Stimulated activated CD8-positive, alpha-beta memory T cell treated with anti-CD3 and anti-CD28 coated beads, Interleukin-2, amount 100 ng/mL, for 48 hours (primary cell): ENCODE results near the gene ZBTB16.

Source experiments
- DNase-seq, 2 donors: peaks; one replicate each; pipeline ENCODE4 v3.0.0-alpha.2; 2020; ENCODE audit warnings: low read depth in 2 of 2

The ZBTB16 gene

DNA sequence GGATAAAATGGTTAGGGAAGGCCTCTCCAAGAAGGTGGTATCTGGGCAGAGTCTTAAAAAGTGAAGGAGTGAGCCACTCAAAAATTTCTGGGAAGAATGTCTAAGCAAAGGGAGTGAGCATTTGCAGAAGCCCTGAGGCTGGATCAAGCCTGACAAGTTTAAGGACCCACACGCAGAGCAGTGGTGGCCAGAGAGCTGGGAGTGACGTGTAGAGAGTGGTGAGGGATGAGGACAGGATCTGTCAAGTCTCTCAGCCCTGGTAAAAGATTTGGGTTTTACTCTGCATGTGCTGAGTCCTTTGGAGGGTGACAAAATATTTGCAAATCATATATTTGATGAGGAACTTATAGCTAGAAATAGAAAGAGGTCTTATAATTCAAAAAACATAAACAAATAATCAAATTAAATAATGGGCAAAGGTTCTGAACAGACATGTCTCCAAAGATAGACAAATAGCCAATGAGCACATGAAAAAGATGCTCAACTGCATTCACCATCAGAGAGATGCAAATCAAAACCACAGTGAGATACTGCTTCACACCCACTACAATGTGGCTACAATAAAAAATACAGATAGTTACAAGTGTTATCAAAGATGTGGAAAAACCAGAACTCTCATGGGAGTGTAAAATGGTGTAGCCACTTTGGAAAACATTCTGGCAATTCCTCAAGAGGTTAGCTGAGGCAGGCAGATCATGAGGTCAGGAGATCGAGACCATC is 129.5 kb downstream of the ZBTB16 start:
- DNase-seq = no peak

DNA sequence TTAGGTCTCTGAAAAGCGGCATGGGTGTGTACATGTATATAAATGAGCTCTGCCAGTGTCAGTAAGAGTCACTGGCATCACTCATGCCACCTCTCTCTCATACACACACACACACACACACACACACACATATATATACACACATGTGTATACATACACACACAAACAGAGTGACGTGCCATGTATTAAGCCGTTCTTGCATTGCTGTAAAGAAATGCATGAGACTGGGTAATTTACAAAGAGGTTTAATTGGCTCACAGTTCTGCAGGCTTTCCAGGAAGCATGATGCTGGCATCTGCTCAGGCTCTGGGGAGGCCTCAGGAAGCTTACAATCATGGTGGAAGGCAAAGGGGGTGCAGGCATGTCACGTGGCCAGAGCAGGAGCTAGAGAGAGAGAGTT is 131.1 kb downstream of the ZBTB16 start:
- no peak for DNase-seq

DNA sequence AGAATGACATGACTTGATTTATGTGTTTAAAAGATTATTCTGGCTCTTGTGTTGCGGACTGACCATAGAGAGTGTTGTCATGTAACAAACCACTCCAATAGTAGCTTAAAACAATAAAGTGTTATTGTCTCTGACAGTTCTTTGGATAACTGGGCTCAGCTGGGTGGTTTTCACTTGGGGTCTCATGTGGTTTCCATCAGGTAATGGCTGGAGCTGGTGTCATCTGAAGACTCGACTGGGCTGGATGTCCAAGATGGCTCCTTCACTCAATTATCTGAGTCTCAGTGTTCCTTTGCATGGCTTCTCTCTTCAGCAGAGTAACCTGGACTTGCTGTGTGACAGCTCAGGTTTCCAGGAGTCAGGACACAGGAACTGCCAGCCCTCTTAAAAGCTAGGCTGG is 132.4 kb downstream of the ZBTB16 start:
- DNase-seq = no peak

DNA sequence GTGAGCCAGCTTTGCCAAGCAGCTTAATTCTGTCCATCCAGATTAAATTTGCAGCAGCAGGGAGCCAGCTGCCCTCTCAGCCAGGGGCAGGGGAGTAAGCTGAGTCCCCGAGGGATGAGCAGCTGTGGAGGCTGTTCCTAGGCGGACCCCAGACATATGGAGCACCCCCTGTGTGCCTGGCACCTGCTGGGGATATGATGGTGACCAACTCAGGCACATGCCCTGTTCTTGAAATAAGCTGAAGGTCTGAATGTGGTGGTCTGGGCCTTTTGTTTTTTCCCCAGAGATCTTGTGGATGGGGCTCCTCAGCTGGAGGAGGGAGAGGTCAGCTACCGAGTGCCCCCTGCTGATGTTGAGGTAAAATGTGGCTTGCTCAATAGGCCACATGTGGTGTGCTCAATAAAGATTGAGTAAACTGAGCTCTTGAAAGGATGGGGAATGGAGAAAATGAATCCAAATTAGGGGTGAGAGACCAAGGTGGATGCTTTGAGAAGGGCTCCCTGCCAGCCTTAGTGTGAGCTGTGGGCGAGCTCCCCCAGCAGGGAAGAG is 133.4 kb downstream of the ZBTB16 start:
- DNase-seq = no peak

DNA sequence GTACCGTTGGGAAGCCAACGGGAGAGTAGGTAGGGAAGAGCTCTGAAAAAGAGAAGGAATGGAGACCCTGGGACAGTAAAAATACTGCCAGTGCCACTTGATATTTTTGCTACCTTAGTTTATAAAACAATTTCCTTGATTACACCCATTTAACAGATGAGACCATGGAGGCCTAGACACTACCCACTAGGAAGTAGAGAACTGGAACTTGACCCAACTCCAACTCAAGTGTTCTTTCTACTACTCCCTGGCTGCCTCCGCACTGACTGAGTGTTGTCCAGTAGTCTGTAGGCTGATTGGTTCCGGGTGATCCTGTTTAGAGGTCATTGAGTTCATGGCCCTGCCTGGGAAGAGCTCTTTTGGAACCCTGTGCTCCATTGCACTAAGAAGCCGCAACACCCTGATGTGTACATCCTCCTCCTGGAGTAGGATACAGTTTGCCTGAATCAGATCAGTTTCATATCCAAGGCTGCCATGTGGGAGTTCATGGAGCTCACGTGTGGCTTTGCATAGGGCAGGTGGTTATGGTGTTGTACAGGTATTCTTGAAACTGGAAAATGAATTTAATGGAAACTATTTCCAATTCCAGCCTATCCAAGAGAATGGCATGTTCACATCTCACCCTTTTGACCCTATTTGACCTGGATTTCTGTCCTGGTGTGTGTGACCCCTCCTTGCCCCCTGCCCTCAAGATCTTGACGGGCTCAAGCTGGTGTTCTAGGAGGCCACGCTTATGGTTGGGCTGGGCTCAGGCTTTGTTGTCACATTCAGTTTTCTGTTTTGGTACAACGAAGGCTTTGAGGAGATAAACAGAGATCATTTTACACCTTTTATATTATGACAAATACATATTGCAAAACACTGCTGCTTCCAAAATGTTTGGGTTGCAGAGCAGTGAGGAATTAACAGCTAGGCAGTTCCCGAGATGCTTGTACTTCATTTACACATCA is 134.5 kb downstream of the ZBTB16 start:
- no peak for DNase-seq

DNA sequence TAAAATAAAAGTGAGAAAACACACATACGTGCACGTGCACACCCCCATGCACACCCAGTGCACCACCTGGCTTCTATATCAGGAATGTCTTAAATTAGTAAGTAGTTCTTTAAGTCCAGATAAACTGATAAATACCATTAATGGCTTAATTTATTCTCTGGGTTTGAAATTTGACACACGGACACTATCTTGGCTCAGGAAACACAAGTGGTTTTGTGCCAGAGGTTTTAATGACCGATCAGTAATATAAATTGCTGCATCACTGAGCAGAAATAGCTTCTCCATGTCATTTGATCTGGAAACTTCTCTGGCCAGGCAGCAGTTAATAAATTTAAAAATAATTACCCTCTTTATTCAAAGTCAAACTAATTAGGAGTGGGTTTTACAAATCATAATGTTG is 135.2 kb downstream of the ZBTB16 start:
- DNase-seq = no peak

DNA sequence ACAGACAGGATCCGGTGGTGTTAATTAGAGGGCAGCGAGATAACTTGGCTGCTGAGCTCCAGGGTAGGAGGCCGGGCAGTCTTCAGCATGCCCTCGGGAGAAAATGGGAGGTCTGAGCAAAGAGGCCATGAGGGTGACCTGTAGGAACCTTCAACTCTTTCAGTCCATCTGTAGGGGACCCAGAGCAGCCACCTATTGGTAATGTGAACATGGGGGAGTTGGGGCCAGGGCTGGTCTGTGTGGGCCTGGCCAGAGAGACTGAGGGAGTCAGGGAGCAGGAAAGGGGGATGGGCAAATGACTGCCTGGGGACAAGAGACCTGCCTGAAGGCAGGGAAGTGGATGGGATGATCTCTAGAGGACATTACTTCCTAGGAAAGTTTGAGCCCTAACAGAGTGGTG is 135.6 kb downstream of the ZBTB16 start:
- DNase-seq = no peak

DNA sequence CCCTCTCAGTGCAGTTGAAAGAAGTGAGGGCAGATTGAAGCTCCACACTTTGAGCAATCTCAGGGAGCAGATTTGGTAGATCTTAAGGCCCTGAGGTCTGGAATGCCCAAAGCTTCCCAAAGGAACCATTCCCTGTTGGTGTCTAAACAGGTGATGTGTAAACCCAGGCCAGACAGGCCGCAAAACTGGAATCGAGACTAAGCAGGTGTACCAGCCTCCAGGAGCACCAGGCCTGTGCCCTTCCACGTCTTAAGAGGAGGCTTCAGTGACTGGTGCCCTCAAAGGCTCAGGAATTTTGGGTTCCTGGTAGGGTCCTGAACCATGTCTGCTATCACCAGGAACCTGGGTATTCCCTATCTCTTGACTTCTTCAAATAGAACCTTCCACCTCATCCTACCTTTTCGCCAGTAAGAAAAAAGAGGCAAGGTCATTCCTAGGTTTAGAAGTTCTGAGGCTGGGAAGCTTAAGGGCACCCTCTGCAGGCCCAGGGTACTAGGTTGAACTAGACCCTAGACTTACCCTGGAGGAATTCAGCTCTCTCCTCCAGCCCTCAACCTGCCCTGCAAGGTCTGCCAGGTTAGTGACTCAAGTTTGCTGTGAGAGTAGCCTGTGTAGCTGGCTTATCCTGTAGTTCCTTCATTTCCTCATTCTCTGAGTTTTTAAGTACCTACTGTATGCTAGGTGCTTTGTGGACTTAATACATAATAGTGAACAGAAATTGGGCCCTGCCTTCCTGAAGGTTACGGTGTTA is 136.6 kb downstream of the ZBTB16 start:
- DNase-seq = no peak

DNA sequence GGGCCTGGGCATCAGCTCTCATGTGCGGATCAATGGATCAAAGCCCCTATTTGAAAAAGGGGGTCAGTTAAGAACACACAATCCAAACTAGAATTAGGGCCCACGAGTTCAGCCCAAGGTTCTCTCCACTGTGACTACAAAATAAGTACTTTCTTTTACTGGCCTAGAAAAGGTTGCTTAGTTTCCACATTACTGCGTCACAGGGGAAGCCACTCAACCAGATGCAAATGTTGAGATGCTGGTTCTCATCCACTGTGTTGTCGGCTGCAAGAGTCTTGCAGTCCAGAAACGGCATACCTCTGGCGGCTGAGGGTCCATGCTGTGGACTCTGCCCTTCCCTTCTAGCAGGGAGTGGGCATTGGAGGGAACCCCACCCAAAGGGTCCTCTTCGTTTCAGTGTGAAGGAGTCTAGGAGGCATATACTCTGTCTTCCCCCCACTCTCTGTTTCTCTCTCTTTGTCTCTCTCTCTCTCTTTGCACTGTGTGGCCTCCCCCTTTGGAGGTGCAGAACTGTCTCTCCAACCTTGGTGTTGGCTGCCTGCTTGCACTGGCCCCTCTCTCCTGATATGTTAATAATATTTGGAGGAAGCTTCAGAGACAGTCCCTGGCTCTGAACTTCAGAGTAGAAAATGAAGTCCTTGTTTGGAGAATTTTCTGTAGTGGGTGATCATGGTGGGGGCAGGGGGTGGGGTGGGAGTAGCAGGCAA is 137.6 kb downstream of the ZBTB16 start:
- no peak for DNase-seq

DNA sequence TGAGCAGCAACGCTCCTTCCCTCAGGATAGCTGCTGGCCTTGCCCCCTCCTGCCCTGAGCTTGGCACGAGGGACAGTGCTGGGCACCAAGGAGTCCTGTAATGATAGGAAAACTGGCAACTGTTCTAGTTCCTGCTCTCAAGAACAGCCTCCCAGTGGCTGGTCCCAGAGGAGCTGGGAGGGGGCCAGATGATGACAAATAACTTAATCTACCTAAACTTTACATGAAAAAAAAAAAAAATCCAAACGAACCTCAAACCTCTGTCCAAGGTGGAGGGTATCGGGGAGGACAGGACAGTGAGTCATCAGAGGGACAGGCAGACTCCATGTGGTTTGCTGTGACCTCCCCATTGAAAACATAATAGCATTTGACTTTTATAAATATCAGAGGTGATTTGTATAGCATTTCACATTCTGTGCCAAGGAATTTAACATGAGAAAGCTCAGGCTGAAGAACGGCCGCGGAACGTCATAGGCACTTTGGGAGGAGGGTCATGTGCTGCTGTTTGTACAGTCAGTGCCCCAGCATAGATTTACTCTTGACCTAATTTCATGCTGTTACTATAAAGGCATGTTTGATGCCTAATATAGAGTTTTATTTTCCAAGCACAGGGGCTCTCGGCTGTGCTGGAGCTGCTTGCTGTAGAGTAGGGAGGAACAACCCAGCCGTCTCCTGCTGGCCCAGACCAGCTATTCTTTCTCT is 138.4 kb downstream of the ZBTB16 start:
- no peak for DNase-seq

DNA sequence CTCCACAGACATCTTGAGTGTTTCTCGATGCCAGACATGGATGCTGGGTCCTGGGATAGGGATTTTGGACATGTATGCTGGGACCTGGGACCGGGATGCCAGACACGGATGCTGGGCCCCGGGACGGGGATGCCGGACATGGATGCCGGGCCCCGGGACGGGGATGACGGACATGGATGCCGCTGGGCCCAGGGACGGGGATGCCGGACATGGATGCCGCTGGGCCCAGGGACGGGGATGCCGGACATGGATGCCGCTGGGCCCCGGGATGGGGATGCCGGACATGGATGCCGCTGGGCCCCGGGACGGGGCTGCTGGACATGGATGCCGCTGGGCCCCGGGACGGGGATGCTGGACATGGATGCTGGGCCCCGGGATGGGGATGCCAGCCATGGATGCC is 139.5 kb downstream of the ZBTB16 start:
- DNase-seq = no peak

DNA sequence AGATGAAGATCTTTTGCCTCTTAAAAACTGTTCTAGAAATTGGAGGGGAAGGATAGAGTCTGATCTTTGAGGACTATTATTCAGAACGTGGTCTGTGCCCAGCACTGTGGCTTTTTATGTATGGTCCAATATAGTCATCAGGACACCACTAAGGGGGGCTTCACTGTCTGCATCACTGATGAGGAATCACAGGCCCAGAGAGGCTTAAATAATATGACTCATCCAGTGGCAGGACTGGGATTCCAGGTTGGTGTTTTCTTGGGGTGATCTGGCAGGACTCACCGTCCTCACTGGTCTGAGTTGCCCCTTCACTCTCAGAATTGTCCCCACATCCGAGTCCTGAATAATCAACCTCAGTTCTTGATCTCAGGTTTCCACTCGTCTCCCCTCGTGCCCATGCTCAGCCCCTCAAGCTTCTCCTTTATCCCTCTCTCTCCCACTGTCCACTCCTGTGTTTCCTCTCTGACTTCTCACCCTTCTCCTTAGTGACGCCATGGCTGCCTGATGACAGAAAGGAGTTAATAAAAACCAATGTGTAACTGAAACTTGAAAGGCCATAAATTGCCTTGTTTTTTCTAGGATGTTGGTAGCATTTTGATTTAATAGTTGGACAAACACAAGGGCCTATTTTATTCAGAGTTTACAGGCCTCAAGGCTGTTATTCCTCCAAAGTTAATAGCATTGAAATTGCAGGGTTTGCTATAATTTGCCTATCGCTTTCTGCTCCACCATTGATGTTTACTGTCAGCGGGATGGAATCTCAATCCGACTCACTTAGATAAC is 141.0 kb downstream of the ZBTB16 start:
- no peak for DNase-seq

DNA sequence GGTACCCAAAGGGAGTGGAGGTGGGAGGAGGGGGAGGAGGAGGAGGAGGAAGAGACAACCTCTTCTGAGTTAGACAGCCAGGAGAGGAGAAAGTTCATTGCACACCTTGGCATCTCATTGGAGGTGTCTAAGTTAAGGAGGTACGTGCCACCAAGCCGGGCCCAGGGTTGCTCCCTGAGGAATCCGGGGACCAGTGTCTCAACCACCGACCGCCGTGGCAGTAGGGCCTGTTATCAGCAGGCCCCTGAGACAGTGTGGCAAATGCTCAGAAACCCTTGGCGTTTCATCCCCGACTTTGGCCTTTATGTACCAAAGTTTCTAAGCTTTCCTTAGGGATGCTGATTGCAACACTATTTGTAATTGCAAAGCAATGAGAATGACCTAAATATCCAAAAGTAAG is 141.7 kb downstream of the ZBTB16 start:
- no peak for DNase-seq

DNA sequence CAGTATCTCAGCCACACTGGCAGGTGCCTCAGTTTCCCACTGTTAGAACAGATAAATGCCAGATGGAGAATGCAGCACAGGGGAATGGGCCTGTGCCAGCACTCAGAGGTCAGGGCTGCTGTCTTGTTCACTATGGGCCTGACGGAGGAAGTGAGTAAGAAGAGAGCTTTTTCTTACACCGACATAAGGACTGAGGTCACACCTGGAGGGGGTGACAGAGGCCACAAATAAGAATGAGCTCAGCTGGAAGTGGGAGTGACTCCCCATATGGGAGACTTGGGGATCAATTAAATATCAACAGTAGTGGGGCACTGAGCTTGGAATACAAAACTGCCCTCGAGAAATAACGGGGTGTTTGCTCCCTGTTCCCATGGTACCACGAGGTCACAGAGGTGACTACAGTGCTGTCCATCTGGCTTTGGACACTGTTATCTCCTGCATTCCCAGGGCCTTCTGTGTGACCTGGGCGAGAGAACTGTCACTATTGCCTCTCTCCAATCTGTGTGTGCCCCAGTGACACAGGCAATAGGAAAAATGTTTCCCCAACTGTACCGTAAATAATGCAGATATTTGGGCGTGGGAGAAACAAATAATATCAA is 142.6 kb downstream of the ZBTB16 start:
- no peak for DNase-seq

DNA sequence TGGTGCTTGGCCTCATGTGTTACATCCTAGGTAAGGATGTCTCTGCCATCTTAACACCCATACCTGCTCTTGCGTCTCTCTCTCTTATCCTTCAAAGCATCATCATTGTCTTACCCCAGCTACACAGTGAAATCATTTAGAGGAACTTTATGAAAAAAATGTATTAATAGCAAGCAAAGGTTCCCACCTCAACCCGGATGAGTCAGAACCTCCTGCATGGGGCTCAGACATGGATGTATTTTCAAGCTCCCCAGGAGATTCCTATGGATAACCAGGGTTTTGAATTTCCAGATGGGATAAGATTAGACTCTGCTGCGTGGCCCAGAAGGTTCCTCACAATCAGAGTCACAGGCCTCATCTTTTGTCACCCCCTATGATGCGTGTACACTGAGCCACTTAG is 147.6 kb downstream of the ZBTB16 start:
- no peak for DNase-seq

DNA sequence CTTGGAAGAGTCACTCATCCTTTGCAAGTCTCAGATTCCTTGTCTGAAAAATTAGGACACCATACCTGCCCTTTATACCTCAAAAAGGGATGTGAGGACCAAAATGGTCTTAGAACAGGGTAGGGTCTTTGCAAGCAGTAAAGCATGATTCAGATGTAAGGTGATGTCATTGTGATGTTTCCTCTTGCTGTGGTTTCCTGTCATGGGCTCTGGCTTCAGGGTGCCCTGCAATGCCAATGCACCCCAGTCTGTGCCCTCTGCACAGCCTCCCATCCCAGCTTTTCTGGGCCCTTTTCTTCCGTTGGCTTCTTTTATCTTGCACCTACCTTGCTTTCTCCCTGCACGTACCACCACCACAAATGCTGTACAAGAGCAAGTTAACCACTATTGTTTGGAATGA is 148.9 kb downstream of the ZBTB16 start:
- no peak for DNase-seq

DNA sequence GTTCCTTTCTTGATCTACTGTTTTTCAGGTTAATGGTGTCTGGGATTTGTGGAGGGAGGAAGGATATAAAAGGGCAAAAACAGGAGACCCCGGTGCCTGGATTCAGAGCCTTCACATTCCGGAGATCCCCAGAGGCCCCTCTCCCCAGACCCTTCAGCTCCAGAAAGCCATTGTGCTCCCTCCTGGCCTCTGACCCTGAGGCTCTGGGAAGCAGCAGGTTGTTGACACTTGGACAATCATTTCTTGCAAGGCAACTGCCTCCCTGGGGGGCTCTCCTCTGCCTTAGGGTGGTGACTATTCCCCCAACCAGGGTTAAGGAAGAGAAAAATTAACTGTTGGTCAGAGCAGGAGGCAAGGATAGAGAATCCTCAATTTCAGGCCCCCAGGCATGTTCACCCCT is 149.8 kb downstream of the ZBTB16 start:
- no peak for DNase-seq

DNA sequence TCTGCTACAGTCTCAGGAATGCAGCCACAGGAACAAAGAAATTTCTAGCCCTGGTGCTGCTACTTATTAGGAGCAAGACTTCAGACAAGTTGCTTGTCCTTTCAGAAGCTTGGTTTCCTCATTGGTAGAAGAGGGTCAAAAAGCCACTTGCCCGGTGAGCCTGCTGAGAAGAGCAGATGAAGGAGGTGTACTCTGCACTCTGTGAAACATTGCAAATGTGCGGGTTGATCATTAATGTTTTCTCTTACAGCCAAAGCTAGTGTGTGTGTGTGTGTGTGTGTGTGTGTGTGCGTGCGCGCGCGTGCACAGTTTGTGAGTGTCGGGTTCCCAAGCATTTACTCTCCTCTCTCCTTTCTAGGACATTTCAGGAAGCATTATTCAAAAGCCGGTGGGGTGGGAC is 150.4 kb downstream of the ZBTB16 start:
- no peak for DNase-seq

DNA sequence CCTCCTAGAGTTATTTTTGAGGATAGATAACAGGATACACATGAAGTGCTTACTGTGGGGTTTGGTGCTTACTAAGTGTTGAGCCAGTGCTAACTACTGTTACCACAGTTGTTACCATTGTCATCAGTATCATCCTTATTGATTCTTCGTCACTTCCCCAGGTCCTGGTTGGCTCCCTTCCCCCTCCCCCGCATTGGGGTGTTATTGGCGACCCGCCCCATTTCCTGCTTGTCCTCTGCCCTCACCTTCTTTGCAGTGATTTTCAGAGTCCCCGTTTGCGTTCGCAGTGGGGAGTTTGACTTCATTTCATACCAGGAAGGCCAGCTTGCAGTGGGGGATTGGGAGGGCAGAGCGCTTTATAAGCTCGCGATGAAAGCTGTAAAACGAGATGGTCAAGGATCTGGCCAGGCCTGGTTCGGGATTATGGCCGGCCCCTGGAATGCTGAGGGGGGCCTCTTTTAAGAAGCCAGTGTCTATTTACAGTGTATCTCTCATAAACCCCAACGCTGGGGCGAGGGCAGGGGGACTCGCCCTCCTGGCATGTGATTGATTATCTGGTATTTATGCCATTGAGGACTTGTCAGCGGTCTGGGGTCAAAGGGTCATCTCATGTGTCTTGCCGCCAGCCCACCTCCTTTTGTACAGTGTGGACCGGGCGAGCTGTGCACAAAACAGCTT is 152.1 kb downstream of the ZBTB16 start:
- no peak for DNase-seq
